Motor neuron (in vitro differentiated cells): Measurements from ENCODE around the gene CFAP91. TPM values are rescaled to one million over a fixed set of nuclear protein-coding genes. Genes with fewer than 3 reads are reported as not detected.
"Not testable (repeated sequence)": the region's sequence is repeated elsewhere in the genome, so short reads cannot be mapped to it uniquely, and the experiment has no call there.

Source experiments
- ATAC-seq, 8 experiments: fragments of 200-7000 bp; cut with Tn5 transposase; replicated peaks in 6 of 8; 2 replicates each; pipeline ENCODE4 v1.8.0; 2021; ENCODE audit warnings: mild to moderate bottlenecking in 8 of 8, moderate library complexity in 8 of 8
- H3K27ac ChIP-seq, 2 donors: fragments of 250-450 bp; sonication (Bioruptor Pico); 2 replicates each; pipeline ENCODE4 v1.9.0; 2021; ENCODE audit warnings: antibody characterized with exemption in 2 of 2, mild to moderate bottlenecking in 2 of 2, moderate library complexity in 1 of 2
- H3K4me1 ChIP-seq, 2 donors: fragments of 250-450 bp; sonication (Bioruptor Pico); replicated peaks in 1 of 2; 2 replicates each; pipeline ENCODE4 v1.6.1; 2021; ENCODE audit warnings: antibody characterized with exemption in 2 of 2, mild to moderate bottlenecking in 2 of 2, moderate library complexity in 1 of 2
- H3K4me3 ChIP-seq, 5 donors: fragments of 250-450 bp; sonication (Bioruptor Pico); 2 replicates each; pipeline ENCODE4 v1.9.0; 2021; ENCODE audit warnings: antibody characterized with exemption in 5 of 5, mild to moderate bottlenecking in 5 of 5, moderate library complexity in 4 of 5
- WGBS, 10 experiments: fragments of 450-650 bp; shearing (Covaris generic); methylation state at CpG; one replicate each; pipeline ENCODE4 v1.0.0; 2022; 5-methylcytosine and 5-hydroxymethylcytosine counted together
- in situ Hi-C, 9 experiments: fragments of 400-800 bp; cut with MboI; loops; one replicate each; pipeline ENCODE4 v1.15.0; 2021; ENCODE audit warnings: low sequenced_read_pairs in 9 of 9, low pct_unique_long_range_greater_than_20kb in 2 of 9; ENCODE audit not compliant: unreplicated experiment in 9 of 9
- total RNA-seq, 8 experiments: library from RNA; unstranded; fragments of 300-600 nt; gene quantifications; 2 replicates each; pipeline versions ENCODE4 v1.2.3 to v1.2.4, GENCODE V29; 2022

Gene CFAP91
- total RNA-seq, 8 experiments from 2014 or later: 0.90 to 19.7 (median 6.4) TPM; not detected in 1

- Histone ChIP-seq H3K4me3 (no peak overlapping the region), H3K4me1 (no peaks in the 10 kb centered on the region), H3K27ac (no peak overlapping the region)
- ATAC-seq: peak in 2 of 8 experiments; percentile 66 to 68
- WGBS, 10 experiments: 73 to 100% (median 93%) methylated on average over 2 to 6 of the region's 6 CpGs
- in situ Hi-C loops: no loop called here
These were observed 36.8 kb upstream of the CFAP91 start for GRCh38 chr3:119665954-119666559.

- H3K4me1 ChIP-seq: no peaks in the 10 kb centered on the region
- ATAC-seq: no peak
- H3K4me3 ChIP-seq: no peak overlapping the region
- no peak overlapping the region for H3K27ac ChIP-seq
- WGBS, 10 experiments: 81 to 100% (median 100%) methylated on average over 1 to 4 of the region's 5 CpGs; no CpG with 5 or more reads in 1 of the 10 experiments
- in situ Hi-C loops: no loop called here
These were observed 32.8 kb upstream of the CFAP91 start for GRCh38 chr3:119669906-119670570.

GRCh38 chr3:119672776-119673175, 30.0 kb upstream of the CFAP91 start:
- Histone ChIP-seq H3K4me1 (peaks cover 3 to 16% of the 10 kb centered on the region in 2 donors), H3K27ac (no peak overlapping the region), H3K4me3 (no peak overlapping the region)
- WGBS, 10 experiments: 57 to 100% (median 100%) methylated on average over 1 to 2 of the region's 2 CpGs; no CpG with 5 or more reads in 3 of the 10 experiments
- in situ Hi-C loops: no loop called here
- no peak for ATAC-seq

- Histone ChIP-seq H3K4me1 (peaks cover 3 to 17% of the 10 kb centered on the region in 2 donors), H3K4me3 (no peak overlapping the region), H3K27ac (no peak overlapping the region)
- 40 to 100% (median 97%) methylated on average over 1 to 3 of the region's 18 CpGs; no CpG with 5 or more reads in 6 of the 10 experiments for WGBS, 10 experiments
- in situ Hi-C loops: no loop called here
- no peak for ATAC-seq
These were observed 28.9 kb upstream of the CFAP91 start for GRCh38 chr3:119673875-119674274.

- peak overlapping the region in 2 of 5 donors; percentile 50 to 75 for H3K4me3 ChIP-seq
- in situ Hi-C loops: loop anchor here in 3 of 9 experiments (25.0 kb wide), 4 partner anchors 213 to 788 kb away; partner anchors contain the start of genes ARHGAP31 (in 1 of the 3), POGLUT1 (in 1 of the 3), TEX55 (in 1 of the 3) and TMEM39A (in 1 of the 3)
- peaks cover 3 to 17% of the 10 kb centered on the region in 2 donors for H3K4me1 ChIP-seq
- 73 to 100% (median 90%) methylated on average over 2 to 5 of the region's 5 CpGs for WGBS, 10 experiments
- no peak for ATAC-seq
- no peak overlapping the region for H3K27ac ChIP-seq
These were observed 27.5 kb upstream of the CFAP91 start for GRCh38 chr3:119675188-119675874.

- in situ Hi-C loops: loop anchor here in 3 of 9 experiments (25.0 kb wide), 4 partner anchors 214 to 789 kb away; partner anchors contain the start of genes ARHGAP31 (in 1 of the 3), POGLUT1 (in 1 of the 3), TEX55 (in 1 of the 3) and TMEM39A (in 1 of the 3)
- Histone ChIP-seq H3K27ac (no peak overlapping the region), H3K4me3 (peak overlapping the region; percentile 44 to 92 (median 56)), H3K4me1 (peaks cover 3 to 17% of the 10 kb centered on the region in 2 donors)
- 60 to 100% (median 86%) methylated on average over 1 of the region's 1 CpG; no CpG with 5 or more reads in 1 of the 10 experiments for WGBS, 10 experiments
- no peak for ATAC-seq
These were observed 26.8 kb upstream of the CFAP91 start for GRCh38 chr3:119676020-119676419.

GRCh38 chr3:119676771-119677640, 25.8 kb upstream of the CFAP91 start, which contains the start of gene COX17:
COX17 (minus strand) TSS chr3:119677406; CDS start chr3:119677310, 96 bp downstream.
- in situ Hi-C loops: loop anchor here in 3 of 9 experiments (25.0 kb wide), 4 partner anchors 215 to 790 kb away; partner anchors contain the start of genes ARHGAP31 (in 1 of the 3), POGLUT1 (in 1 of the 3), TEX55 (in 1 of the 3) and TMEM39A (in 1 of the 3)
- peak within 1 kb of the TSS; percentile 44 to 92 (median 56) for H3K4me3 ChIP-seq
- peaks cover 3 to 17% of the 10 kb centered on the region in 2 donors for H3K4me1 ChIP-seq
- peak; percentile 92 to 97 (median 94) for ATAC-seq
- WGBS, 10 experiments: 0 to 9% (median 6%) methylated on average over 2 to 20 of the region's 54 CpGs; no CpG with 5 or more reads in 3 of the 10 experiments
- H3K27ac ChIP-seq: peak within 1 kb of the TSS; percentile 25 to 80

- WGBS, 10 experiments: 0 to 80% (median 38%) methylated on average over 1 to 6 of the region's 6 CpGs
- in situ Hi-C loops: loop anchor here in 3 of 9 experiments (25.0 kb wide), 4 partner anchors 215 to 790 kb away; partner anchors contain the start of genes ARHGAP31 (in 1 of the 3), POGLUT1 (in 1 of the 3), TEX55 (in 1 of the 3) and TMEM39A (in 1 of the 3)
- no peak for ATAC-seq
- H3K4me1 ChIP-seq: peaks cover 3 to 17% of the 10 kb centered on the region in 2 donors
- H3K4me3 ChIP-seq: peak overlapping the region; percentile 44 to 92 (median 56)
- H3K27ac ChIP-seq: no peak overlapping the region
These were observed 25.2 kb upstream of the CFAP91 start for GRCh38 chr3:119677641-119677934.

- WGBS, 10 experiments: 95 to 100% (median 100%) methylated on average over 1 to 9 of the region's 10 CpGs; no CpG with 5 or more reads in 3 of the 10 experiments
- in situ Hi-C loops: loop anchor here in 3 of 9 experiments (25.0 kb wide), 4 partner anchors 216 to 791 kb away; partner anchors contain the start of genes ARHGAP31 (in 1 of the 3), POGLUT1 (in 1 of the 3), TEX55 (in 1 of the 3) and TMEM39A (in 1 of the 3)
- not testable (repeated sequence) for H3K27ac ChIP-seq, H3K4me3 ChIP-seq, ATAC-seq
- H3K4me1 ChIP-seq: peaks cover 3 to 17% of the 10 kb centered on the region in 2 donors
These were observed 24.6 kb upstream of the CFAP91 start for GRCh38 chr3:119678209-119678608.

GRCh38 chr3:119679874-119680273, 22.9 kb upstream of the CFAP91 start:
- no peak for ATAC-seq
- in situ Hi-C loops: loop anchor here in 3 of 9 experiments (25.0 kb wide), 4 partner anchors 218 to 793 kb away; partner anchors contain the start of genes ARHGAP31 (in 1 of the 3), POGLUT1 (in 1 of the 3), TEX55 (in 1 of the 3) and TMEM39A (in 1 of the 3)
- Histone ChIP-seq H3K27ac (no peak overlapping the region), H3K4me1 (peaks cover 3 to 17% of the 10 kb centered on the region in 2 donors), H3K4me3 (no peak overlapping the region)

- Histone ChIP-seq H3K27ac (no peak overlapping the region), H3K4me3 (no peak overlapping the region), H3K4me1 (peaks cover 0 to 5% of the 10 kb centered on the region in 2 donors)
- ATAC-seq: peak in 1 of 8 experiments; percentile 5
- 0 to 60% (median 39%) methylated on average over 1 of the region's 1 CpG; no CpG with 5 or more reads in 2 of the 10 experiments for WGBS, 10 experiments
- in situ Hi-C loops: loop anchor here in 3 of 9 experiments (25.0 kb wide), 4 partner anchors 219 to 794 kb away; partner anchors contain the start of genes ARHGAP31 (in 1 of the 3), POGLUT1 (in 1 of the 3), TEX55 (in 1 of the 3) and TMEM39A (in 1 of the 3)
These were observed 21.5 kb upstream of the CFAP91 start for GRCh38 chr3:119681279-119681678.
